GM12892 (cell line): ENCODE data around the gene ADARB2.

Source experiments
- POLR2A ChIP-seq: IDR thresholded peaks from 2 replicates; pipeline ENCODE4 v1.6.1; 2011; ENCODE audit warnings: low read depth, low read length, control low read depth
- TAF1 ChIP-seq: IDR thresholded peaks from 2 replicates; pipeline ENCODE4 v1.6.1; 2011; ENCODE audit warnings: low read depth, mild to moderate bottlenecking, control low read depth, low read length, borderline replicate concordance

GRCh38 chr10:1492641-1493040 is 244.7 kb downstream of the ADARB2 start:
- TF ChIP-seq TAF1 (no peak), POLR2A (no peak)
